HepG2 (cell line): ENCODE measurements around the gene RIPOR1. TPM values are rescaled to one million over a fixed set of nuclear protein-coding genes. Genes with fewer than 3 reads are reported as not detected.

ENCODE experiments used
- ARID2 ChIP-seq: sonication (generic); formaldehyde crosslinking; IDR thresholded peaks from 2 replicates; pipeline ENCODE4 v1.8.1; 2022; ENCODE audit warnings: mild to moderate bottlenecking, missing genetic modification reagents, borderline replicate concordance
- EHMT2 ChIP-seq: fragments of 200-600 bp; sonication (generic); IDR thresholded peaks from 2 replicates; pipeline ENCODE4 v1.7.0; 2017; ENCODE audit warnings: antibody characterized with exemption, low read depth, low read length, borderline replicate concordance
- JUNB ChIP-seq: sonication (generic); formaldehyde crosslinking; IDR thresholded peaks from 2 replicates; pipeline ENCODE4 v1.8.0; 2022; ENCODE audit warnings: missing genetic modification reagents, mild to moderate bottlenecking, borderline replicate concordance
- NFIC ChIP-seq: IDR thresholded peaks from 2 replicates; pipeline ENCODE4 v1.6.1; 2012; ENCODE audit warnings: mild to moderate bottlenecking, low read length, inconsistent platforms
- SAFB2 ChIP-seq: sonication (generic); formaldehyde crosslinking; IDR thresholded peaks from 2 replicates; pipeline ENCODE4 v1.5.1; 2020; ENCODE audit warnings: missing genetic modification reagents, low read depth, mild to moderate bottlenecking, borderline replicate concordance
- SP4 ChIP-seq: sonication (generic); formaldehyde crosslinking; IDR thresholded peaks from 2 replicates; pipeline ENCODE4 v1.8.1; 2023; ENCODE audit warnings: mild to moderate bottlenecking, missing genetic modification reagents
- XRCC5 ChIP-seq: fragments of 200-400 bp; formaldehyde crosslinking; optimal IDR thresholded peaks from 2 replicates; pipeline ENCODE3; 2017; ENCODE audit warnings: mild to moderate bottlenecking, low read length
- ZBTB38 ChIP-seq: sonication (generic); formaldehyde crosslinking; IDR thresholded peaks from 2 replicates; pipeline ENCODE4 v1.5.1; 2020; ENCODE audit warnings: mild to moderate bottlenecking, missing genetic modification reagents
- ZNF329 ChIP-seq: sonication (generic); formaldehyde crosslinking; IDR thresholded peaks from 2 replicates; pipeline ENCODE4 v1.9.0; 2021; ENCODE audit warnings: low read depth, mild to moderate bottlenecking, missing genetic modification reagents
- ZNF678 ChIP-seq: sonication (generic); formaldehyde crosslinking; IDR thresholded peaks from 2 replicates; pipeline ENCODE4 v1.4.0; 2020; ENCODE audit warnings: mild to moderate bottlenecking, missing genetic modification reagents
- ZNF780A ChIP-seq: sonication (generic); formaldehyde crosslinking; IDR thresholded peaks from 2 replicates; pipeline ENCODE4 v1.8.0; 2022; ENCODE audit warnings: mild to moderate bottlenecking, missing genetic modification reagents, moderate library complexity
- ZNF782 ChIP-seq: sonication (generic); formaldehyde crosslinking; IDR thresholded peaks from 2 replicates; pipeline ENCODE4 v1.4.0; 2020; ENCODE audit warnings: missing genetic modification reagents, mild to moderate bottlenecking, borderline replicate concordance
- polyA plus RNA-seq, 8 experiments: library from polyadenylated mRNA; depleted of rRNA in 3 of 8; stranded (reverse) in 7 of 8; unstranded in 1 of 8; fragments of >200 nt; fragmentation: Illumina TruSeq in 4 of 8; extraction: Trizol in 4 of 8; gene quantifications; 2 replicates each; pipeline versions ENCODE4 v1.2.1 to v1.2.3, GENCODE V29; 2011 to 2016; ENCODE audit warnings: low read depth in 4 of 8, missing spikeins in 1 of 8, mixed read lengths in 1 of 8; ENCODE audit not compliant: insufficient read depth in 1 of 8
- total RNA-seq, 5 experiments: library from RNA; depleted of rRNA; stranded (reverse); fragments of >200 nt; fragmentation: Illumina TruSeq; extraction: Trizol; gene quantifications; 2 replicates each; pipeline ENCODE4 v1.2.3, GENCODE V29; 2016; ENCODE audit warnings: low read depth in 1 of 5
- TF ChIP-seq, protein P1 (sequence below): sonication (generic); formaldehyde crosslinking; IDR thresholded peaks from 2 replicates; pipeline ENCODE4 v1.5.0; 2020; ENCODE audit warnings: missing genetic modification reagents, mild to moderate bottlenecking, borderline replicate concordance
- TF ChIP-seq, protein P2 (sequence below): sonication (generic); formaldehyde crosslinking; IDR thresholded peaks from 2 replicates; pipeline ENCODE4 v1.4.0; 2020; ENCODE audit warnings: missing genetic modification reagents, borderline replicate concordance
- TF ChIP-seq, protein P3 (sequence below): sonication (generic); formaldehyde crosslinking; IDR thresholded peaks from 2 replicates; pipeline ENCODE4 v1.4.0; 2020; ENCODE audit warnings: mild to moderate bottlenecking, missing genetic modification reagents
- TF ChIP-seq, protein P4 (sequence below): sonication (generic); formaldehyde crosslinking; IDR thresholded peaks from 2 replicates; pipeline ENCODE4 v1.5.0; 2020; ENCODE audit warnings: missing genetic modification reagents

Gene RIPOR1
- total and polyA plus RNA-seq, 2 of the 13 experiments (the other 11 are each of a cell fraction or from before 2014, with no cell fraction given): 4.6 to 8.1 TPM

DNA sequence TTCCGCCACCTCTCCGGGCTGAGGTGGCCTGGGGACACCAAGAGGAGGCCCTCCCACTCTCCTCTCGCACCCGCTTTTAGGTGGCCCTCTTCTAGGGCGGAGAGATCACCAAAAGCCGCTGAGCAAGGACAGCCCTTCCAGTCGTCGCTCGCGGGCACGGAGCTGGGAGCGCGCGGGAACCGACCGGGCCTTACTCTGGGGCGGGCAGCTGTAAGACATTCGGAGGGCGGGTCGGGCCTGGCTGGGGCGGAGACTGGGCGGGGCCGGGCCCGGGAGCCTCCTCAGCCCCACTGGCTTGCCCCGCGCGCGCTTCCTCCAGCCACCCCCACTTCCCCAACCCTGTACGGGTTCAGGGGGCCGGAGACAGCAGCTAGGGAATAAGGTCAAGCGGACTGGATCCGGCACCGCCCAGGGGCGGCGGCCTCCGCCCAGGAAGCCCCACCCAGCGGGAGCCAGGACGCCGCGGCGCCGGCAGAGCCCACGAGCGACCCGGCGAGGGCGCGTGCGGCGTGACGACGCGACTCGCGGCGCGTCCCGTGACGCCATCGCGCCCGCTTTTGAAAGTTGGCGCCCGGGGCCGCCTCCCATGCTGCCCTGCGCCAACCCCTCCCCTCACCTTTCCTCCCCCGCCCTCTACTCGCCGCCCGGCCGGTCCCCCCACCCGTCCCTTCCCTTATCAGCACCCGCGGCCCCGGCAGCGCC lies 33.3 kb downstream of the RIPOR1 start (continued):
- TF ChIP-seq, protein P1, sequence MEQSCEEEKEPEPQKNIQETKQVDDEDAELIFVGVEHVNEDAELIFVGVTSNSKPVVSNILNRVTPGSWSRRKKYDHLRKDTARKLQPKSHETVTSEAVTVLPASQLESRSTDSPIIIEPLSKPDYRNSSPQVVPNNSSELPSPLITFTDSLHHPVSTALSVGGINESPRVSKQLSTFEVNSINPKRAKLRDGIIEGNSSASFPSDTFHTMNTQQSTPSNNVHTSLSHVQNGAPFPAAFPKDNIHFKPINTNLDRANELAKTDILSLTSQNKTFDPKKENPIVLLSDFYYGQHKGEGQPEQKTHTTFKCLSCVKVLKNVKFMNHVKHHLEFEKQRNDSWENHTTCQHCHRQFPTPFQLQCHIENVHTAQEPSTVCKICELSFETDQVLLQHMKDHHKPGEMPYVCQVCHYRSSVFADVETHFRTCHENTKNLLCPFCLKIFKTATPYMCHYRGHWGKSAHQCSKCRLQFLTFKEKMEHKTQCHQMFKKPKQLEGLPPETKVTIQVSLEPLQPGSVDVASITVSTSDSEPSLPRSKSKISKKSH (CRISPR knock-in tag): peak; percentile 98
- TF ChIP-seq ZNF782 (CRISPR knock-in tag) (no peak; the same call in 1 of the 2 replicates), ZNF329 (peak; percentile 89), ZNF780A (CRISPR knock-in tag) (no peak), SAFB2 (peak; percentile 78; the same call in 1 of the 2 replicates), ZBTB38 (CRISPR knock-in tag) (peak; percentile 62), ZNF678 (CRISPR knock-in tag) (no peak; the same call in 1 of the 2 replicates), NFIC (no peak), EHMT2 (no peak), JUNB (CRISPR knock-in tag) (no peak), SP4 (CRISPR knock-in tag) (peak; percentile 96), XRCC5 (peak; percentile 57), ARID2 (CRISPR knock-in tag) (peak; percentile 81; the same call in 1 of the 2 replicates)
- TF ChIP-seq, protein P2, sequence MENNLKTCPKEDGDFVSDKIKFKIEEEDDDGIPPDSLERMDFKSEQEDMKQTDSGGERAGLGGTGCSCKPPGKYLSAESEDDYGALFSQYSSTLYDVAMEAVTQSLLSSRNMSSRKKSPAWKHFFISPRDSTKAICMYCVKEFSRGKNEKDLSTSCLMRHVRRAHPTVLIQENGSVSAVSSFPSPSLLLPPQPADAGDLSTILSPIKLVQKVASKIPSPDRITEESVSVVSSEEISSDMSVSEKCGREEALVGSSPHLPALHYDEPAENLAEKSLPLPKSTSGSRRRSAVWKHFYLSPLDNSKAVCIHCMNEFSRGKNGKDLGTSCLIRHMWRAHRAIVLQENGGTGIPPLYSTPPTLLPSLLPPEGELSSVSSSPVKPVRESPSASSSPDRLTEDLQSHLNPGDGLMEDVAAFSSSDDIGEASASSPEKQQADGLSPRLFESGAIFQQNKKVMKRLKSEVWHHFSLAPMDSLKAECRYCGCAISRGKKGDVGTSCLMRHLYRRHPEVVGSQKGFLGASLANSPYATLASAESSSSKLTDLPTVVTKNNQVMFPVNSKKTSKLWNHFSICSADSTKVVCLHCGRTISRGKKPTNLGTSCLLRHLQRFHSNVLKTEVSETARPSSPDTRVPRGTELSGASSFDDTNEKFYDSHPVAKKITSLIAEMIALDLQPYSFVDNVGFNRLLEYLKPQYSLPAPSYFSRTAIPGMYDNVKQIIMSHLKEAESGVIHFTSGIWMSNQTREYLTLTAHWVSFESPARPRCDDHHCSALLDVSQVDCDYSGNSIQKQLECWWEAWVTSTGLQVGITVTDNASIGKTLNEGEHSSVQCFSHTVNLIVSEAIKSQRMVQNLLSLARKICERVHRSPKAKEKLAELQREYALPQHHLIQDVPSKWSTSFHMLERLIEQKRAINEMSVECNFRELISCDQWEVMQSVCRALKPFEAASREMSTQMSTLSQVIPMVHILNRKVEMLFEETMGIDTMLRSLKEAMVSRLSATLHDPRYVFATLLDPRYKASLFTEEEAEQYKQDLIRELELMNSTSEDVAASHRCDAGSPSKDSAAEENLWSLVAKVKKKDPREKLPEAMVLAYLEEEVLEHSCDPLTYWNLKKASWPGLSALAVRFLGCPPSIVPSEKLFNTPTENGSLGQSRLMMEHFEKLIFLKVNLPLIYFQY (CRISPR knock-in tag): peak; percentile 94; the same call in 1 of the 2 replicates
- TF ChIP-seq, protein P3, sequence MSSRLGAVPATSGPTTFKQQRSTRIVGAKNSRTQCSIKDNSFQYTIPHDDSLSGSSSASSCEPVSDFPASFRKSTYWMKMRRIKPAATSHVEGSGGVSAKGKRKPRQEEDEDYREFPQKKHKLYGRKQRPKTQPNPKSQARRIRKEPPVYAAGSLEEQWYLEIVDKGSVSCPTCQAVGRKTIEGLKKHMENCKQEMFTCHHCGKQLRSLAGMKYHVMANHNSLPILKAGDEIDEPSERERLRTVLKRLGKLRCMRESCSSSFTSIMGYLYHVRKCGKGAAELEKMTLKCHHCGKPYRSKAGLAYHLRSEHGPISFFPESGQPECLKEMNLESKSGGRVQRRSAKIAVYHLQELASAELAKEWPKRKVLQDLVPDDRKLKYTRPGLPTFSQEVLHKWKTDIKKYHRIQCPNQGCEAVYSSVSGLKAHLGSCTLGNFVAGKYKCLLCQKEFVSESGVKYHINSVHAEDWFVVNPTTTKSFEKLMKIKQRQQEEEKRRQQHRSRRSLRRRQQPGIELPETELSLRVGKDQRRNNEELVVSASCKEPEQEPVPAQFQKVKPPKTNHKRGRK (CRISPR knock-in tag): no peak
- TF ChIP-seq, protein P4, sequence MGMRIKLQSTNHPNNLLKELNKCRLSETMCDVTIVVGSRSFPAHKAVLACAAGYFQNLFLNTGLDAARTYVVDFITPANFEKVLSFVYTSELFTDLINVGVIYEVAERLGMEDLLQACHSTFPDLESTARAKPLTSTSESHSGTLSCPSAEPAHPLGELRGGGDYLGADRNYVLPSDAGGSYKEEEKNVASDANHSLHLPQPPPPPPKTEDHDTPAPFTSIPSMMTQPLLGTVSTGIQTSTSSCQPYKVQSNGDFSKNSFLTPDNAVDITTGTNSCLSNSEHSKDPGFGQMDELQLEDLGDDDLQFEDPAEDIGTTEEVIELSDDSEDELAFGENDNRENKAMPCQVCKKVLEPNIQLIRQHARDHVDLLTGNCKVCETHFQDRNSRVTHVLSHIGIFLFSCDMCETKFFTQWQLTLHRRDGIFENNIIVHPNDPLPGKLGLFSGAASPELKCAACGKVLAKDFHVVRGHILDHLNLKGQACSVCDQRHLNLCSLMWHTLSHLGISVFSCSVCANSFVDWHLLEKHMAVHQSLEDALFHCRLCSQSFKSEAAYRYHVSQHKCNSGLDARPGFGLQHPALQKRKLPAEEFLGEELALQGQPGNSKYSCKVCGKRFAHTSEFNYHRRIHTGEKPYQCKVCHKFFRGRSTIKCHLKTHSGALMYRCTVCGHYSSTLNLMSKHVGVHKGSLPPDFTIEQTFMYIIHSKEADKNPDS (CRISPR knock-in tag): no peak
